GM23338 (cell line): ENCODE results near the gene PMVK. TPM values are rescaled to one million over a fixed set of nuclear protein-coding genes. Genes with fewer than 3 reads are reported as not detected.

Experiments
- ATAC-seq: fragments of 200-7000 bp; cut with Tn5 transposase; 3 replicates; pipeline ENCODE4 v1.9.1; 2020
- DNase-seq: peaks from one replicate; pipeline ENCODE4 v3.0.0-alpha.2; 2015; ENCODE audit warnings: low spot score
- H2AFZ ChIP-seq: fragments of 200-600 bp; sonication (generic); 2 replicates; pipeline ENCODE4 v1.8.0; 2016; ENCODE audit warnings: antibody characterized with exemption, mild to moderate bottlenecking, moderate library complexity
- H3F3A ChIP-seq: fragments of 200-600 bp; sonication (generic); replicated peaks from 2 replicates; pipeline ENCODE4 v1.8.0; 2017; ENCODE audit warnings: antibody characterized with exemption, mixed run types, low read depth
- H3K27ac ChIP-seq: fragments of 200-600 bp; sonication (generic); 2 replicates; pipeline ENCODE4 v1.6.1; 2016; ENCODE audit warnings: low read depth
- H3K27me3 ChIP-seq: fragments of 200-600 bp; sonication (generic); 2 replicates; pipeline ENCODE4 v1.8.0; 2016; ENCODE audit warnings: mild to moderate bottlenecking, mixed run types, moderate library complexity; ENCODE audit not compliant: insufficient read depth
- H3K36me3 ChIP-seq: fragments of 200-600 bp; sonication (generic); 2 replicates; pipeline ENCODE4 v1.8.0; 2016; ENCODE audit warnings: mild to moderate bottlenecking; ENCODE audit not compliant: insufficient read depth
- H3K4me1 ChIP-seq: fragments of 200-600 bp; sonication (generic); 2 replicates; pipeline ENCODE4 v1.8.0; 2016; ENCODE audit warnings: mild to moderate bottlenecking, moderate library complexity; ENCODE audit not compliant: insufficient read depth
- H3K4me2 ChIP-seq: fragments of 200-600 bp; sonication (generic); 2 replicates; pipeline ENCODE4 v1.7.1; 2017; ENCODE audit warnings: mixed run types
- H3K4me3 ChIP-seq: fragments of 200-600 bp; sonication (generic); 2 replicates; pipeline ENCODE4 v1.6.1; 2016; ENCODE audit warnings: mixed run types
- H3K79me2 ChIP-seq: fragments of 200-600 bp; sonication (generic); replicated peaks from 2 replicates; pipeline ENCODE4 v1.8.0; 2017; ENCODE audit warnings: mild to moderate bottlenecking; ENCODE audit not compliant: insufficient read depth
- H3K9me2 ChIP-seq: fragments of 200-600 bp; sonication (generic); 2 replicates; pipeline ENCODE4 v1.8.0; 2017; ENCODE audit not compliant: insufficient read depth
- H4K20me1 ChIP-seq: fragments of 200-600 bp; sonication (generic); replicated peaks from 2 replicates; pipeline ENCODE4 v1.8.0; 2017; ENCODE audit warnings: mild to moderate bottlenecking; ENCODE audit not compliant: insufficient read depth
- H3K27ac Mint-ChIP-seq: 2 replicates; pipeline ENCODE4 v1.8.0; 2020; ENCODE audit warnings: inconsistent platforms, mild to moderate bottlenecking, moderate library complexity, mixed read lengths
- H3K27me3 Mint-ChIP-seq: 3 replicates; pipeline ENCODE4 v1.8.0; 2022; ENCODE audit warnings: low read depth, mild to moderate bottlenecking, moderate library complexity, mixed read lengths, inconsistent platforms; ENCODE audit not compliant: insufficient read depth, poor library complexity
- H3K36me3 Mint-ChIP-seq: 3 replicates; pipeline ENCODE4 v1.8.0; 2021; ENCODE audit warnings: low read depth, mild to moderate bottlenecking, inconsistent platforms, moderate library complexity, mixed read lengths
- H3K4me1 Mint-ChIP-seq: 3 replicates; pipeline ENCODE4 v1.8.0; 2020; ENCODE audit warnings: mild to moderate bottlenecking, inconsistent platforms, mixed read lengths
- H3K4me3 Mint-ChIP-seq: 3 replicates; pipeline ENCODE4 v1.8.0; 2021; ENCODE audit warnings: moderate library complexity, mild to moderate bottlenecking, inconsistent platforms, mixed read lengths
- H3K9me3 Mint-ChIP-seq: 3 replicates; pipeline ENCODE4 v1.8.0; 2020; ENCODE audit warnings: moderate library complexity, mild to moderate bottlenecking, inconsistent platforms, mixed read lengths
- CREB1 ChIP-seq: fragments of 250-450 bp; sonication (Bioruptor Pico); IDR thresholded peaks from 2 replicates; pipeline ENCODE4 v1.5.0; 2020; ENCODE audit warnings: low read depth, mild to moderate bottlenecking, moderate library complexity
- ETS1 ChIP-seq: IDR thresholded peaks from 2 replicates; pipeline ENCODE4 v1.6.1; 2016; ENCODE audit warnings: antibody characterized with exemption
- EZH2 ChIP-seq: fragments of 200-600 bp; sonication (generic); IDR thresholded peaks from one replicate; pipeline ENCODE4 v1.8.0; 2017; ENCODE audit warnings: antibody characterized with exemption, mild to moderate bottlenecking, low read depth; ENCODE audit not compliant: unreplicated experiment
- EZH2phosphoT487 ChIP-seq: fragments of 200-600 bp; sonication (generic); IDR thresholded peaks from one replicate; pipeline ENCODE4 v1.8.1; 2018; ENCODE audit warnings: antibody characterized with exemption; ENCODE audit not compliant: unreplicated experiment
- JUNB ChIP-seq: IDR thresholded peaks from one replicate; pipeline ENCODE4 v1.6.1; 2016; ENCODE audit warnings: antibody characterized with exemption; ENCODE audit not compliant: unreplicated experiment
- REST ChIP-seq: IDR thresholded peaks from one replicate; pipeline ENCODE4 v1.6.1; 2018; ENCODE audit warnings: antibody characterized with exemption; ENCODE audit not compliant: unreplicated experiment
- STAT1 ChIP-seq: IDR thresholded peaks from one replicate; pipeline ENCODE4 v1.6.1; 2016; ENCODE audit warnings: antibody characterized with exemption; ENCODE audit not compliant: unreplicated experiment
- ZNF114 ChIP-seq: fragments of 250-450 bp; sonication (Bioruptor Pico); IDR thresholded peaks from 2 replicates; pipeline ENCODE4 v1.5.0; 2020; ENCODE audit warnings: mild to moderate bottlenecking, moderate library complexity
- ZNF331 ChIP-seq: fragments of 250-450 bp; sonication (Bioruptor Pico); IDR thresholded peaks from 2 replicates; pipeline ENCODE4 v1.5.0; 2020; ENCODE audit warnings: low read depth, mild to moderate bottlenecking, moderate library complexity
- polyA plus RNA-seq: library from polyadenylated mRNA; unstranded; fragments of >200 nt; fragmentation: Nextera tagmentation; extraction: Ambion mirVana; gene quantifications from 2 replicates; pipeline ENCODE4 v1.2.1, GENCODE V29; 2016
- total RNA-seq: library from RNA; depleted of rRNA; stranded (reverse); fragments of >200 nt; shearing (Covaris generic); gene quantifications from 2 replicates; pipeline ENCODE4 v1.2.3, GENCODE V29; 2014
- TF ChIP-seq, protein P1 (sequence below): fragments of 250-450 bp; sonication (Bioruptor Pico); IDR thresholded peaks from 2 replicates; pipeline ENCODE4 v1.5.0; 2020; ENCODE audit warnings: mild to moderate bottlenecking, moderate library complexity
- TF ChIP-seq, protein P2 (sequence below), 2 experiments: fragments of 200-600 bp in 1 of 2; sonication (generic) in 1 of 2; conservative IDR thresholded peaks; 2 replicates each; pipeline versions ENCODE4 v1.5.1 to v1.6.1; 2016 to 2017; ENCODE audit warnings: antibody characterized with exemption in 2 of 2, low read depth in 2 of 2, mild to moderate bottlenecking in 2 of 2, moderate library complexity in 1 of 2

PMVK gene
- total and polyA plus RNA-seq, 2 experiments from 2014 or later, result 8.1 to 25.0 TPM

- Histone ChIP-seq H3K4me1 (peaks cover 30% of the 10 kb centered on the region), H3K36me3 (peaks cover 5% of the 10 kb centered on the region), H3K9me2 (no peaks in the 10 kb centered on the region), H3K27ac (peak overlapping the region; percentile 97), H3K79me2 (peaks cover 62% of the 10 kb centered on the region), H3K27me3 (no peaks in the 10 kb centered on the region), H2AFZ (no peak overlapping the region), H3K4me3 (peak overlapping the region; percentile 82), H4K20me1 (peaks cover 21% of the 10 kb centered on the region), H3K4me2 (peak overlapping the region; percentile 90), H3F3A (peaks cover 20% of the 10 kb centered on the region)
- Mint-ChIP-seq H3K36me3 (peaks cover 35% of the 10 kb centered on the region), H3K27me3 (peaks cover 14% of the 10 kb centered on the region), H3K27ac (no peak overlapping the region), H3K4me1 (peaks cover 36% of the 10 kb centered on the region), H3K9me3 (peaks cover 3% of the 10 kb centered on the region; the same call in 1 of the 3 replicates), H3K4me3 (no peak overlapping the region)
- TF ChIP-seq, protein P1, sequence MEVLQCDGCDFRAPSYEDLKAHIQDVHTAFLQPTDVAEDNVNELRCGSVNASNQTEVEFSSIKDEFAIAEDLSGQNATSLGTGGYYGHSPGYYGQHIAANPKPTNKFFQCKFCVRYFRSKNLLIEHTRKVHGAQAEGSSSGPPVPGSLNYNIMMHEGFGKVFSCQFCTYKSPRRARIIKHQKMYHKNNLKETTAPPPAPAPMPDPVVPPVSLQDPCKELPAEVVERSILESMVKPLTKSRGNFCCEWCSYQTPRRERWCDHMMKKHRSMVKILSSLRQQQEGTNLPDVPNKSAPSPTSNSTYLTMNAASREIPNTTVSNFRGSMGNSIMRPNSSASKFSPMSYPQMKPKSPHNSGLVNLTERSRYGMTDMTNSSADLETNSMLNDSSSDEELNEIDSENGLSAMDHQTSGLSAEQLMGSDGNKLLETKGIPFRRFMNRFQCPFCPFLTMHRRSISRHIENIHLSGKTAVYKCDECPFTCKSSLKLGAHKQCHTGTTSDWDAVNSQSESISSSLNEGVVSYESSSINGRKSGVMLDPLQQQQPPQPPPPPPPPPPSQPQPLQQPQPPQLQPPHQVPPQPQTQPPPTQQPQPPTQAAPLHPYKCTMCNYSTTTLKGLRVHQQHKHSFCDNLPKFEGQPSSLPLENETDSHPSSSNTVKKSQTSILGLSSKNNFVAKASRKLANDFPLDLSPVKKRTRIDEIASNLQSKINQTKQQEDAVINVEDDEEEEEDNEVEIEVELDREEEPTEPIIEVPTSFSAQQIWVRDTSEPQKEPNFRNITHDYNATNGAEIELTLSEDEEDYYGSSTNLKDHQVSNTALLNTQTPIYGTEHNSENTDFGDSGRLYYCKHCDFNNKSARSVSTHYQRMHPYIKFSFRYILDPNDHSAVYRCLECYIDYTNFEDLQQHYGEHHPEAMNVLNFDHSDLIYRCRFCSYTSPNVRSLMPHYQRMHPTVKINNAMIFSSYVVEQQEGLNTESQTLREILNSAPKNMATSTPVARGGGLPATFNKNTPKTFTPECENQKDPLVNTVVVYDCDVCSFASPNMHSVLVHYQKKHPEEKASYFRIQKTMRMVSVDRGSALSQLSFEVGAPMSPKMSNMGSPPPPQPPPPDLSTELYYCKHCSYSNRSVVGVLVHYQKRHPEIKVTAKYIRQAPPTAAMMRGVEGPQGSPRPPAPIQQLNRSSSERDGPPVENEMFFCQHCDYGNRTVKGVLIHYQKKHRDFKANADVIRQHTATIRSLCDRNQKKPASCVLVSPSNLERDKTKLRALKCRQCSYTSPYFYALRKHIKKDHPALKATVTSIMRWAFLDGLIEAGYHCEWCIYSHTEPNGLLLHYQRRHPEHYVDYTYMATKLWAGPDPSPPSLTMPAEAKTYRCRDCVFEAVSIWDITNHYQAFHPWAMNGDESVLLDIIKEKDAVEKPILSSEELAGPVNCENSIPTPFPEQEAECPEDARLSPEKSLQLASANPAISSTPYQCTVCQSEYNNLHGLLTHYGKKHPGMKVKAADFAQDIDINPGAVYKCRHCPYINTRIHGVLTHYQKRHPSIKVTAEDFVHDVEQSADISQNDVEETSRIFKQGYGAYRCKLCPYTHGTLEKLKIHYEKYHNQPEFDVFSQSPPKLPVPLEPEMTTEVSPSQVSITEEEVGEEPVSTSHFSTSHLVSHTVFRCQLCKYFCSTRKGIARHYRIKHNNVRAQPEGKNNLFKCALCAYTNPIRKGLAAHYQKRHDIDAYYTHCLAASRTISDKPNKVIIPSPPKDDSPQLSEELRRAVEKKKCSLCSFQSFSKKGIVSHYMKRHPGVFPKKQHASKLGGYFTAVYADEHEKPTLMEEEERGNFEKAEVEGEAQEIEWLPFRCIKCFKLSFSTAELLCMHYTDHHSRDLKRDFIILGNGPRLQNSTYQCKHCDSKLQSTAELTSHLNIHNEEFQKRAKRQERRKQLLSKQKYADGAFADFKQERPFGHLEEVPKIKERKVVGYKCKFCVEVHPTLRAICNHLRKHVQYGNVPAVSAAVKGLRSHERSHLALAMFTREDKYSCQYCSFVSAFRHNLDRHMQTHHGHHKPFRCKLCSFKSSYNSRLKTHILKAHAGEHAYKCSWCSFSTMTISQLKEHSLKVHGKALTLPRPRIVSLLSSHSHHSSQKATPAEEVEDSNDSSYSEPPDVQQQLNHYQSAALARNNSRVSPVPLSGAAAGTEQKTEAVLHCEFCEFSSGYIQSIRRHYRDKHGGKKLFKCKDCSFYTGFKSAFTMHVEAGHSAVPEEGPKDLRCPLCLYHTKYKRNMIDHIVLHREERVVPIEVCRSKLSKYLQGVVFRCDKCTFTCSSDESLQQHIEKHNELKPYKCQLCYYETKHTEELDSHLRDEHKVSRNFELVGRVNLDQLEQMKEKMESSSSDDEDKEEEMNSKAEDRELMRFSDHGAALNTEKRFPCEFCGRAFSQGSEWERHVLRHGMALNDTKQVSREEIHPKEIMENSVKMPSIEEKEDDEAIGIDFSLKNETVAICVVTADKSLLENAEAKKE (CRISPR knock-in tag), result no peak
- TF ChIP-seq ETS1 (no peak), STAT1 (no peak), EZH2 (no peak), ZNF114 (CRISPR knock-in tag) (no peak), REST (no peak), EZH2phosphoT487 (no peak), ZNF331 (no peak), CREB1 (CRISPR knock-in tag) (no peak), JUNB (no peak)
- TF ChIP-seq, protein P2, sequence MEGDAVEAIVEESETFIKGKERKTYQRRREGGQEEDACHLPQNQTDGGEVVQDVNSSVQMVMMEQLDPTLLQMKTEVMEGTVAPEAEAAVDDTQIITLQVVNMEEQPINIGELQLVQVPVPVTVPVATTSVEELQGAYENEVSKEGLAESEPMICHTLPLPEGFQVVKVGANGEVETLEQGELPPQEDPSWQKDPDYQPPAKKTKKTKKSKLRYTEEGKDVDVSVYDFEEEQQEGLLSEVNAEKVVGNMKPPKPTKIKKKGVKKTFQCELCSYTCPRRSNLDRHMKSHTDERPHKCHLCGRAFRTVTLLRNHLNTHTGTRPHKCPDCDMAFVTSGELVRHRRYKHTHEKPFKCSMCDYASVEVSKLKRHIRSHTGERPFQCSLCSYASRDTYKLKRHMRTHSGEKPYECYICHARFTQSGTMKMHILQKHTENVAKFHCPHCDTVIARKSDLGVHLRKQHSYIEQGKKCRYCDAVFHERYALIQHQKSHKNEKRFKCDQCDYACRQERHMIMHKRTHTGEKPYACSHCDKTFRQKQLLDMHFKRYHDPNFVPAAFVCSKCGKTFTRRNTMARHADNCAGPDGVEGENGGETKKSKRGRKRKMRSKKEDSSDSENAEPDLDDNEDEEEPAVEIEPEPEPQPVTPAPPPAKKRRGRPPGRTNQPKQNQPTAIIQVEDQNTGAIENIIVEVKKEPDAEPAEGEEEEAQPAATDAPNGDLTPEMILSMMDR (conservative IDR thresholded peaks at IDR 0.05; ENCODE audit: low read depth in 2 of 2), result no peak
- ATAC-seq, result no peak
- no peak for DNase-seq
These were observed 35.6 kb upstream of the PMVK start for GRCh38 chr1:154972213-154972516.
